RCC 7860 (cell line): ENCODE measurements around the gene OSBP2.

Experiments used
- DNase-seq: peaks from one replicate; pipeline ENCODE4 v3.0.0-alpha.2; 2015; ENCODE audit warnings: low spot score
- FAIRE-seq: peaks from 2 replicates; lab custom pipeline; 2012; peaks lifted over from hg19 to GRCh38; lab: Jason Lieb, UNC

Gene OSBP2

GRCh38 chr22:30804626-30805025 is 110.0 kb downstream of the OSBP2 start:
- FAIRE-seq (no peak), DNase-seq (no peak)

GRCh38 chr22:30806391-30806861 is 111.8 kb downstream of the OSBP2 start:
- DNase-seq (peak; percentile 18), FAIRE-seq (no peak)

GRCh38 chr22:30809086-30809485 is 114.4 kb downstream of the OSBP2 start:
- FAIRE-seq (no peak), DNase-seq (no peak)

GRCh38 chr22:30810105-30810504 is 115.4 kb downstream of the OSBP2 start:
- FAIRE-seq (no peak), DNase-seq (no peak)

- no peak for FAIRE-seq
- no peak for DNase-seq
Observed at GRCh38 chr22:30813936-30814335, 119.3 kb downstream of the OSBP2 start.

GRCh38 chr22:30816413-30816812 is 121.7 kb downstream of the OSBP2 start:
- DNase-seq (no peak), FAIRE-seq (no peak)

GRCh38 chr22:30821381-30821780 is 126.7 kb downstream of the OSBP2 start:
- DNase-seq (no peak), FAIRE-seq (no peak)

- DNase-seq (no peak), FAIRE-seq (no peak)
Observed at GRCh38 chr22:30821863-30822215, 127.2 kb downstream of the OSBP2 start.

GRCh38 chr22:30822216-30823014 is 127.7 kb downstream of the OSBP2 start:
- FAIRE-seq (no peak), DNase-seq (no peak)

GRCh38 chr22:30823015-30823370 is 128.3 kb downstream of the OSBP2 start:
- FAIRE-seq (no peak), DNase-seq (no peak)

GRCh38 chr22:30824096-30824495 is 129.4 kb downstream of the OSBP2 start:
- FAIRE-seq = no peak
- no peak for DNase-seq

- DNase-seq = no peak
- FAIRE-seq = no peak
Observed at GRCh38 chr22:30824711-30825110, 130.0 kb downstream of the OSBP2 start.

- DNase-seq (no peak), FAIRE-seq (no peak)
Observed at GRCh38 chr22:30825711-30826505, 131.2 kb downstream of the OSBP2 start.

GRCh38 chr22:30826670-30827355 is 132.1 kb downstream of the OSBP2 start:
- DNase-seq (no peak), FAIRE-seq (no peak)

- FAIRE-seq = no peak
Observed at GRCh38 chr22:30827646-30828045, 133.0 kb downstream of the OSBP2 start.

GRCh38 chr22:30828187-30829155 is 133.8 kb downstream of the OSBP2 start:
- FAIRE-seq = no peak
- no peak for DNase-seq

More at GRCh38 chr22:30827646-30828045, 133.0 kb downstream of the OSBP2 start:
- no peak for DNase-seq

GRCh38 chr22:30829901-30830550 is 135.4 kb downstream of the OSBP2 start:
- FAIRE-seq = no peak
- DNase-seq = peak; percentile 59

- no peak for FAIRE-seq
- peak; percentile 22 for DNase-seq
Observed at GRCh38 chr22:30830907-30831306, 136.2 kb downstream of the OSBP2 start.

- FAIRE-seq (no peak), DNase-seq (no peak)
Observed at GRCh38 chr22:30832407-30832987, 137.8 kb downstream of the OSBP2 start.
